Measurements from ENCODE around the gene EVA1C.

GRCh38 chr21:32382108-32382644 is 30.3 kb upstream of the EVA1C start:
- TF ChIP-seq CTCF (conservative IDR thresholded peaks at IDR 0.05; ENCODE audit: low read depth in 2 of 2) = no peak
- TF ChIP-seq POLR2AphosphoS5 (IDR thresholded peaks at IDR 0.05; ENCODE audit: low read depth) = no peak
- TF ChIP-seq REST (IDR thresholded peaks at IDR 0.05; ENCODE audit: unreplicated experiment) = no peak
- no peak for TF ChIP-seq ETS1 (IDR thresholded peaks at IDR 0.05)
- no peak for TF ChIP-seq ZNF331 (CRISPR knock-in tag; IDR thresholded peaks at IDR 0.05; ENCODE audit: low read depth)
- no peak for TF ChIP-seq EZH2 (IDR thresholded peaks at IDR 0.05; ENCODE audit: low read depth, unreplicated experiment)
- no peak for TF ChIP-seq EZH2phosphoT487 (IDR thresholded peaks at IDR 0.05; ENCODE audit: unreplicated experiment)
- no peak for TF ChIP-seq NANOG (IDR thresholded peaks at IDR 0.05; ENCODE audit: borderline replicate concordance)
